GM18951 (cell line): ENCODE results near the gene TTYH1.

Experiments used
- POLR2A ChIP-seq: IDR thresholded peaks from 4 replicates; pipeline ENCODE4 v1.6.1; 2011; ENCODE audit warnings: mild to moderate bottlenecking; ENCODE audit not compliant: insufficient read length, insufficient read depth; ENCODE audit errors: extremely low read depth
- in situ Hi-C: fragments of 300-500 bp; cut with MboI; formaldehyde crosslinking; loops from one replicate; pipeline ENCODE4 v1.12.0; 2022; ENCODE audit warnings: low sequenced_read_pairs, mixed read lengths, inconsistent platforms; ENCODE audit not compliant: unreplicated experiment

The TTYH1 gene

DNA sequence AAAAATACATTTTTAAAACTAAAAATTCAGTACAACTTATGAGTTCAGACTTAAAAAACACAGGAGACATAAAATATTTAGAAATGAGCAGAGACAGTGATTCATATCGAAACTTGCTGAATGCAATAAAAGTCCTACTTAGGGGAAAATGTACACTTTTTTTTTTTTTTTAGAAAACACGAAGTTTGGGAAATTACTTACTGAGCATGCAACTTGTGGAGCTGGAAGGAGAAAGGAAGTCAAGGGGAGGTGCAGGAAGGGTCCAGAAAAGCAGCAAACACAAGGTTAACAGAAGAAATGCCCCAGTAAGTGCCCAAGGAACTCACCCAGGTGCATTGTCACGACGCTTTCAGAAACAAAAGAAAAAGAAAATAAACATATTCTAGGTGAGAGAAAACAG lies 31.9 kb upstream of the TTYH1 start:
- in situ Hi-C loops = no loop called here
- TF ChIP-seq POLR2A = no peak

DNA sequence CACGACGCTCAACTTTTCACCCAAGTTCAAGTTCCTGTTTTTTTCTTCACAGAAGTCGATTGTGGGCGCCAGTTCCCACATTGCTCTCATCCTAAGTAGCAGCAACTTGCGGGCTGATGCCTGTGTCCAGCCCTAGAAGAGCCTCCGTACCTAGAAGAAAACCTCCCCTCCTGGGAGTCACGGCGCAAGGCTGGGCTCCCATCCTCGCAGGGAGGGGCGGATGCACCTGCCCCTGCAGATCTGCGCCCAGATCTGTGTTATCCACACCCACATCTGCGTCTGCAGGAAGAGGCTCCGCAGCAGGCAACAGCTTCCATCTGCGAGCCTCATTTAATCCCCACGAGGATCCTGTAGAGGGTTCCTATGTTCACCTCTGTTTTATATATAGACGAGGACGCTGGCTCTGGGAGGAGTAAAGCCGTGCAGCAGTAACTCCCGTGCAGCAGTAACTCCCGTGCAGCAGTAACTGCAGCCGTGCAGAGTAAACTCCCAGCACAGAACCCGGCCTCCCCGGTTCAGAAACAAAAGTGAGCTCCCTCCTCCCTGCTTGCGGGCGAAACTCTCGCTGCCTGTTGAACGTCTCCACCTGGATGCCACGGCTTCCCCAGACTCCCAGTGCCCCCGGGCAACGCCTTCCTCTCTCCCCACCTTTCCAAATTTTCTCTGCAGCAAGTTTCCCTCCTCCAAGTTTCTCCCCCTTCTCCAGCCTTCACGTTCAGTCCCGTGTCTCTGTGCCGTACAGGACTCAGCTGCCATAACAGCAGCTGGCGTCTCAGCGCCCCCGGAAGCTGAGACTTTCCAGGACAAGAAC lies 27.1 kb upstream of the TTYH1 start:
- no peak for TF ChIP-seq POLR2A
- in situ Hi-C loops = no loop called here

DNA sequence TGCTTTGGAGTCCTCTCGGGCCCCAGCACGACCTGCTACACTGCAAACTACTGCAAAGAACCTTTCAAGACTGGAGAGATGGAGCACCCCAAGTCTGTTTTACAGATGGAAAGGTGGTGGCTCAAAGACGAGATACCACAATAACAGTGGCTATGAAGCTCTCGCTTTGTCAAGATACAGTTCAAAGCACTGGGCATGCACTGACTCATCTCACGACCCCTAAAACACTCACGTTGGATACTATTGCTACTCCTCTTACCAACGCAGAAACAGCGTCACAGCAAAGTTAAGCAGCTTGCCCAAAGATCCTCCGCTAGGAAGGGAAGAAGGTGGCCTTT lies 26.5 kb upstream of the TTYH1 start:
- in situ Hi-C loops = no loop called here
- TF ChIP-seq POLR2A = no peak

DNA sequence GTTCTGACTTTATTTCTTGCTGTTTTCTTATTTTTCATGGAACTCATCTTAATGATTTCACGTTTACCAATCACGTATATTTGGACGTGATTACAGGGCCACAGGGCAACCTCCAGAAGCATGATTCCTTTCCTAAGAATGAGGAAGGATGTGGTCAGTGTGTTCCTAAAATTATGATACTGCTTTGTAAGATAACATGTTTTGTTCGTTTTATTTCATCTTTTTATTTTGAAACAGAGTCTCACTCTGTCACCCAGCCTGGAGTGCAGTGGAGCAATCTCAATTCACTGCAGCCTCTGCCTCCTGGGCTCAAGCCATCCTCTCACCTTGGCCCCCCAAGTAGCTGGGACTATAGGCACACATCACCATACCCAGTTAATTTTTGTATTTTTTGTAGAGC lies 25.7 kb upstream of the TTYH1 start:
- in situ Hi-C loops = no loop called here
- no peak for TF ChIP-seq POLR2A

DNA sequence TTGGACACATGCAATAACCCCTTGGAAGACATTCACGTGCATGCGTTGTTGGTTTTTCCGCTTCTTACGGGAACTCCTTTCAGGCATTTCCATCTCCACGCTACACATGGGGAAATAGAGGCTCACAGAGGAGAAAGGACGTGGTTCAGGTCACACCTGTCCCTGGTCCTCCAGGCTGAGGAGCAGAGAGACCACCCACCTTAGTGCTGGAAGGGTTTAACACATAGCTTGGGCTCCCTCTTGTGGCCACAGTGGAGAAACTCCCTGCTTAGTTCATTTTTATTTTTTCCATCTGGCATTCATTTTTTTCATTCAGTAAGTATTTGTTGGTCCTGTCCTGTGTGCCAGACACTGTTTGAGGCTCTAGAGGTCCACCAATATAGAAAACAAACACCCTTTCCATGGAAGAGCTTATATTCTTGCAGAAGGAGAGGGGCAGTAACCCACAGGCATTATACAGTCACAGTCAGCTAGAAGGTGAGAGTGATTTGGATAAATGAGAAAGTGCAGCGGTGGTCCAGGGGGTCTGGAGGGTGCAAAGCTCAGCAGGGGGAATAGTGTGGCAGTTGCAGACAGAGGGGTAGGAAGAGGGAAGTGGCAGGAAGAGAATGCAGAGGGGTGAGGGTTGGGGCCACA lies 24.2 kb upstream of the TTYH1 start:
- in situ Hi-C loops = no loop called here
- no peak for TF ChIP-seq POLR2A

DNA sequence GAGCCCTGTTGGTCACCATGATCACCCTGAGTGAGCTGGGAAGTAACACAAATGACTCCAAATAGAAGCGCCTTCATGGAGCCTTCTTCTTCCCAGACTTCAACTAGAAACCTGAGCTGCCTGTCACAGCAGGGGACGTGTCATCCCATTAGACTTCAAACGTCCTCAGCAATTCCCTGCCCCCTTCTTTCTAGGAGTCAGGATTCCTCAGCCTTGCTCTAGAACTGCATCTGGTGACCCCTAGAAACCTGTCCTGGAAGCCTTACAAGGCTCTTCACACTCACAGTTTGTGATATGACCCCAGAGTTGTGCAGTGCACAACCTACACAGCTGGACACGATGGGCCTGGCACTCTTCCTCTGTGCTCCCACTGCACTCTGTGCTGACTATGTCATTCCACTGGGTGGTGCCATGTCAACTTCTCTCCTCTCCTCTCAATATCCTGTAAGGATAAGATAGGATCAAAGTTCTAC lies 23.6 kb upstream of the TTYH1 start:
- in situ Hi-C loops = no loop called here
- no peak for TF ChIP-seq POLR2A

DNA sequence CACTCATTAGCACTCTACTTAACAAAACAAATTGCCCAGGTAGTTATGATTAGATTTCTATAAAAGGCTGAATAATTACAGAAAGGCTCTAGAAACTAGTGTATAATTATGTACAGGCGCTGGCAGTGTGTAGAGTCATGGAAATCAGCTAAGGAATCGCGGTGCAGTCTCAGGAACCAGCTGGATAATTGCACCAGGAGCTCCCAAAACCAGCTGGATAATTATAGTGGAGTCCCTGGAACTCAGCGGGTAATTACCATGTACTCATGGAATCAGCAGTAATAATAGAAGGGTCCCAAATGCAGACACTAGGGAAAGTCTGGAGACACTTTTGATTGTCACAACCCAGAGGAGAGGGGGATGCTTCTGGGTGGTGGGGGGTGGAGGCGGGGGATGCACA lies 23.2 kb upstream of the TTYH1 start:
- TF ChIP-seq POLR2A = no peak
- in situ Hi-C loops = no loop called here

DNA sequence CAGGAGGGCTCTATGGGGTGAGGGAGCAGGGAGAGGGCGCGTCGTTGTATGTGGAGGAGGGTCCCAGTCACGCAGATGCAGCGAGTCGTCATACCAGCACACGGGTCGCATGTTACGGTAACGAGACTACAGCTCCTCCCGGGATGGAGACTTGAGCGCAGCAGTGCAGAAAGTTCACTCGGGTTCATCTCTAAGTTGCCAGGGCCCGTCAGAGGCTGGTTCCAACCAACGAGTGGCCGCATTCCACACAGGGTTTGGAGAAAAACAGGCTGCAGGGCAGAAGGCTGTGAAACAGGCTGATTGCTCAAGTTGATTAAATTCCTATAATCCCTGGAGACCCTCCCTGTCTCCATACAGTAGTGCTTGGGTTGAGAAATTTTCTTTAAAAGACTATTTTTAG lies 21.9 kb upstream of the TTYH1 start:
- no peak for TF ChIP-seq POLR2A
- in situ Hi-C loops = no loop called here

DNA sequence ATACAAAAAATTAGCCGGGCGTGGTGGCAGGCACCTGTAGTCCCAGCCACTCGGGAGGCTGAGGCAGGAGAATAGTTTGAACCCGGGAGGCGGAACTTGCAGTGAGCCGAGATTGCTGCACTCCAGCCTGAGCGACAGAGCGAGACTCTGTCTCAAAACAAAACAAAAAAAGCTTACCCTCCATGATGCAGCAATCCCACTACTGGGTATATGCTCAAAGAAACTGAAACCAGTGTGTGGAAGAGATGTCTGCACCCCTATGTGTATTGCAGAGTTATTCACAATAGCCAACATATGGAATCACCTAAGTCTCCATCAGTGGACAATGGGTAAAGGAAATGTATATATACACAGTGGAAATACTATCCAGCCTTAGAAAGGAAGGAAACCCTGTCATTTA lies 19.6 kb upstream of the TTYH1 start:
- in situ Hi-C loops = no loop called here
- TF ChIP-seq POLR2A = no peak

DNA sequence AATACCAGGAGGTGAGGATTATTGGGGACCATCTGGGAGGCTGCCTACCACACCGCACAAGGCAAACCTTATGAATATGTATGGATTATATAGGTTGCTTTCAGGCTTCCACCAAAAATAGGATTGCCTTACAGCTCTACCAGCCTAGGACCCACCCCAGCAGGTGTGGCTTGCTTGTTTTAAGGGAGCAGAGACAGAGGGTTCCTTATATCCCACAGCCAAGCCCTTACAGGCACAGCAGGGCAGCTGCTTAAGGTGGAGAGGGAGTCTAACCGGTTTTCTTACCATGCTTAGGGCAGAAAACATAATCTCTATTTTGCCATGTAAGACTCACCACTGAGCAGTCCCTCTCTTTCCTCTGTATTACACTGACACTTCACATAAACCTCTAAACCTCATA lies 16.1 kb upstream of the TTYH1 start:
- in situ Hi-C loops = no loop called here
- no peak for TF ChIP-seq POLR2A

DNA sequence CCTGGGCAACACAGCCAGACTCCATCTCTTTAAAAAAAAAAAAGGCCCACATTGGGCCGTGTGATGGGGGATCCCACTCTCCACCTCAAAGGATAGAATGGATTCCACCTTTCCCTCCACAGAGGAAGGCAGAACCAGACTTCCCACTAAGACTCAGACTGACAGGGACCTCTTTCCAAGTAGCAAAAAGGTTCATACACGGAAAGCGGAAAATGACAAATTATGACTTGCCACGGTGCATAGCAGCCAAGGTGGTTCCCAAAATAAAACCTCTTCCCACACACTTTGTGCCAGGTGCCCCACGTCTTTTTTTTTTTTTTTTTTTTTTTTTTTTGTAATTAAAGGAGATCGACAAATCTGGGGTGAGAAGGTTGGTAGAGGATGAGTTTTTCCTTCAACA lies 14.4 kb upstream of the TTYH1 start:
- in situ Hi-C loops = no loop called here
- TF ChIP-seq POLR2A = no peak

DNA sequence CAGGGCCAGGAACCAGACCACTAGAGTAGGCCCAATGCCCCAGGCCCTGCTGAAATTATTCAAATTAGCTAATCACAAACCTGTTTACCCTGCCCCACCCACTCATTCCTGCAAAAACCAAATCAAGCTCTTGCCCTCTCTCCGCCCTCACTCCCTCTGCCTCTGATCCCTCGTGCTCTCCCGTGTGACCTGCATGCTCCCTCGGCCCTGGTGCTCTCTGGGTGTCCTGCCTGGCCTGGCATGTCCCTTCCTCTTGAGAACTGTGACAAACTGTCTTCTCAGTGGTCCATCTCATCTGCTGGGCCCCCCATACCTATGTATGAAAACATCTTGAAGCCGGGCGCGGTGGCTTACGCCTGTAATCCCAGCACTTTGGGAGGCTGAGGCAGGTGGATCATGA lies 12.2 kb upstream of the TTYH1 start:
- TF ChIP-seq POLR2A = no peak
- in situ Hi-C loops = no loop called here

DNA sequence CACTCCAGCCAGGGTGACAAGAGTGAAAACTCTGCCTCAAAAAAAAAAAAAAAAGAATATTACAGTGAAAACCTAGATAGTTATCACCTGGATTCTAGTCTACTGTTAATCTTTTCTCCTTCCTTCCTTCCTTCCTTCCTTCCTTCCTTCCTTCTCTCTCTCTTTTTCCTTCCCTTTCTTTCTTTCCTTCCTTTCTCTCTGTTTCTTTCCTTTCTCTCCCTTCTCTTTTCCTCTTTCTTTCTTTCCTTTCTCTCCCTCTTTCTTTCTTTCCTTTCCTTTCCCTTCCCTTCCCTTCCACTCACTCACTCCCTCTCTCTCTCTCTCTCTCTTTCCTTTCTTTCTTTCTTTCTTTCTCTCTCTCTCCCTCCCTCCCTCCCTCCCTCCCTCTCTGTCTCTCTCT lies 9.6 kb upstream of the TTYH1 start:
- no peak for TF ChIP-seq POLR2A
- in situ Hi-C loops = no loop called here

DNA sequence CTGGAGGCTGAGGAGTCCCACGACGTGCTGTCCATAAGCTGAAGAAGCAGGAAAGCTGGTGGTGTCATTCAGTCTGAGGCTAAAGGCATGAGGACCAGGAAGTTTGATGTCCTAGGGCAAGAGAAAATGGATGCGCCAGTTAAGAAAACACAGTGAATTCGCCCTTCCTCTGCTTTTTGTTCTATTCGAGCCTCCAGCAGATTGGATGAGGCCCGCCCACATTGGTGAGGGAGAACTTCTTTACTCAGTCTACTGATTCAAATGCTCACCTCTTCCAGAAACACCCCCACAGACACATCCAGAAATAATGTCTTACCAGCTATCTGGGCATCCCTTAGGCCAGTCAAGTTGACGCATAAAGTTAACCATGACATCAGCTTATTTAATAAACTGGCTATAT lies 7.5 kb upstream of the TTYH1 start:
- in situ Hi-C loops = no loop called here
- TF ChIP-seq POLR2A = no peak
